RWPE2 (cell line): Measurements from ENCODE around the gene NFATC4.
"Not testable (repeated sequence)": the region's sequence is repeated elsewhere in the genome, so short reads cannot be mapped to it uniquely, and the experiment has no call there.

Experiments used
- ATAC-seq: fragments of 200-7000 bp; cut with Tn5 transposase; 3 replicates; pipeline ENCODE4 v1.9.1; 2021; ENCODE audit warnings: low read depth
- DNase-seq: peaks from one replicate; pipeline ENCODE4 v3.0.0-alpha.2; 2020; ENCODE audit warnings: low spot score
- H3K27ac ChIP-seq: fragments of 450-650 bp; 2 replicates; pipeline ENCODE4 v1.5.1; 2017; ENCODE audit warnings: mild to moderate bottlenecking; ENCODE audit not compliant: poor library complexity, severe bottlenecking
- H3K27me3 ChIP-seq: fragments of 250-450 bp; sonication (Bioruptor Pico); 2 replicates; pipeline ENCODE4 v1.5.1; 2021; ENCODE audit warnings: mild to moderate bottlenecking, moderate library complexity; ENCODE audit not compliant: insufficient read depth, poor library complexity, severe bottlenecking
- H3K36me3 ChIP-seq: fragments of 250-450 bp; sonication (Bioruptor Pico); 2 replicates; pipeline ENCODE4 v1.5.1; 2020; ENCODE audit warnings: low read depth, mild to moderate bottlenecking, moderate library complexity
- H3K4me1 ChIP-seq: fragments of 250-450 bp; sonication (Bioruptor Pico); 2 replicates; pipeline ENCODE4 v1.5.1; 2021; ENCODE audit warnings: mild to moderate bottlenecking, moderate library complexity; ENCODE audit not compliant: insufficient read depth, poor library complexity, severe bottlenecking
- H3K4me3 ChIP-seq: fragments of 250-450 bp; sonication (Bioruptor Pico); 2 replicates; pipeline ENCODE4 v1.5.1; 2021; ENCODE audit warnings: mild to moderate bottlenecking, moderate library complexity; ENCODE audit not compliant: severe bottlenecking
- H3K9me3 ChIP-seq: fragments of 250-450 bp; sonication (Bioruptor Pico); 2 replicates; pipeline ENCODE4 v1.5.1; 2021; ENCODE audit warnings: mild to moderate bottlenecking, moderate library complexity; ENCODE audit not compliant: severe bottlenecking
- TF ChIP-seq, protein P1 (sequence below): fragments of 450-650 bp; IDR thresholded peaks from one replicate; pipeline ENCODE4 v1.5.1; 2017; ENCODE audit warnings: mild to moderate bottlenecking, moderate library complexity; ENCODE audit not compliant: poor library complexity, severe bottlenecking

The NFATC4 gene

DNA sequence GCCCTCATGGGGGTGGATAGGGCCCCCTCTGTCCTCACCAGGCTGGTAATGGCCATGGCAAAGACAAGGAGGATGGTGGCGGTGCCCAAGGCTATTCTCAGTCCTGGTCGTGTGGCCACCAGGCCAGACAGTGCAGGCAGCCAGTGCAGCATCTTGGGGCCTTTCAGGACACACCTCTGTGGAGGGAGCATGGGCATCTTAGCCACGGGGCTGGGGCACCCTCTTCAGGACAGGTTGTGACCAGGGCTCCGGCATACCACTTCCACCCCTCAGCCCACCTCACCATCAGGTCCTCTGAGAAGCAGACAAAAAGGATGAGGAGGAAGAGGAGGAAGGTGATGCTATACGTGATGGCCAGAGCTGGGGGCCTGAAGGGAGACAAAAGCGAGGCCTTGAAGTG, 44.0 kb upstream of the NFATC4 start:
- Histone ChIP-seq H3K36me3 (no peaks in the 10 kb centered on the region), H3K4me1 (no peaks in the 10 kb centered on the region), H3K4me3 (no peak overlapping the region), H3K9me3 (no peaks in the 10 kb centered on the region), H3K27me3 (no peaks in the 10 kb centered on the region), H3K27ac (no peak overlapping the region)
- TF ChIP-seq, protein P1, sequence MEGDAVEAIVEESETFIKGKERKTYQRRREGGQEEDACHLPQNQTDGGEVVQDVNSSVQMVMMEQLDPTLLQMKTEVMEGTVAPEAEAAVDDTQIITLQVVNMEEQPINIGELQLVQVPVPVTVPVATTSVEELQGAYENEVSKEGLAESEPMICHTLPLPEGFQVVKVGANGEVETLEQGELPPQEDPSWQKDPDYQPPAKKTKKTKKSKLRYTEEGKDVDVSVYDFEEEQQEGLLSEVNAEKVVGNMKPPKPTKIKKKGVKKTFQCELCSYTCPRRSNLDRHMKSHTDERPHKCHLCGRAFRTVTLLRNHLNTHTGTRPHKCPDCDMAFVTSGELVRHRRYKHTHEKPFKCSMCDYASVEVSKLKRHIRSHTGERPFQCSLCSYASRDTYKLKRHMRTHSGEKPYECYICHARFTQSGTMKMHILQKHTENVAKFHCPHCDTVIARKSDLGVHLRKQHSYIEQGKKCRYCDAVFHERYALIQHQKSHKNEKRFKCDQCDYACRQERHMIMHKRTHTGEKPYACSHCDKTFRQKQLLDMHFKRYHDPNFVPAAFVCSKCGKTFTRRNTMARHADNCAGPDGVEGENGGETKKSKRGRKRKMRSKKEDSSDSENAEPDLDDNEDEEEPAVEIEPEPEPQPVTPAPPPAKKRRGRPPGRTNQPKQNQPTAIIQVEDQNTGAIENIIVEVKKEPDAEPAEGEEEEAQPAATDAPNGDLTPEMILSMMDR = no peak
- ATAC-seq = 0 out of 3 replicates have a peak, but pooled peaks have one; percentile 26
- no peak for DNase-seq

DNA sequence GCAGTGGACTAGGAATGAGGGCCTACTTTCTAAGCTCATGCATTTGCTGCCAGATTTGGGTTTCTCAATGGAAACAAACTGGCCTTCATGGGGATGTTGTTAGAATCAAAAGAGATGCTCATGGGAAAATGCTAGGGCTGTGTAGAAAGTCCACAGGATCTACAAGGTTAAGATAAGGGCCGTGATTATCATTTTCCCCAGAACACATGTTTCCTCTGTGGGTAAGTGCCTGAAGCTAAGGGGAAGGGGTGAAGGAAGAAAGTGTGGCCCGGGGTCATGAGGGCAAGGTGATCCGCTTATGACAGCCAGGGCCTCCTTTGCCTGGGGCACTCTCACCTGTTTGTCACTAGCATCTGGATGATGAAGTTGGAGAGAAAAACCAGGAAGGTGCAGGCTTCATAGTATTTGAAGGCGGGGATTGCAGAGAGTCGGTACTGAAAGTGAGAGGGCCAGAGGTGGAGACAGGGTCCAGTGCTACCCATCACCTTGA, 42.9 kb upstream of the NFATC4 start:
- H3K36me3 ChIP-seq = no peaks in the 10 kb centered on the region
- TF ChIP-seq, protein P1 = no peak
- H3K4me1 ChIP-seq = no peaks in the 10 kb centered on the region
- no peak overlapping the region for H3K4me3 ChIP-seq
- no peak for ATAC-seq
- no peaks in the 10 kb centered on the region for H3K9me3 ChIP-seq
- H3K27me3 ChIP-seq = no peaks in the 10 kb centered on the region
- no peak for DNase-seq
- H3K27ac ChIP-seq = no peak overlapping the region

DNA sequence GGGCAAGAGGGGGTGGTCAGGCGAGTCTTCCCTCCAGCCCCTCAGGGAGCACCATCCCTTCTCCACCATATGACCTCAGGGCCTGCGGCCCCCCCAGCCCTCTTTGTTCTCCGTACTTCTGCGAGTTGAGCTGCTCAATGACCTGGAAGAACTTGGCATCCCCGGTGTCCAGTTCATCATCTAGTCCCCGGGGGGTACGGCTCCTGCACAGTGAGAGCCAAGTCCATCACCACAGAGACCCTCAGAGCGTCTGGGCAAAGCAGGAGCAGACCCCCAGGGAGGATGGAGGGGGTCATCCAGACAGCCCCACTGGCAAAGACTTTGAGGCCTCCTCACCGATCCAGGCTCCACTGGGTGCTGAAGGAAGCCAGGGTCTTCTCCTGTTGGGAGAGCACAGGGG, 42.0 kb upstream of the NFATC4 start:
- ATAC-seq (no peak), DNase-seq (no peak)
- Histone ChIP-seq H3K27me3 (no peaks in the 10 kb centered on the region), H3K27ac (no peak overlapping the region), H3K4me3 (no peak overlapping the region), H3K36me3 (no peaks in the 10 kb centered on the region), H3K4me1 (no peaks in the 10 kb centered on the region), H3K9me3 (no peaks in the 10 kb centered on the region)
- TF ChIP-seq, protein P1 = no peak

DNA sequence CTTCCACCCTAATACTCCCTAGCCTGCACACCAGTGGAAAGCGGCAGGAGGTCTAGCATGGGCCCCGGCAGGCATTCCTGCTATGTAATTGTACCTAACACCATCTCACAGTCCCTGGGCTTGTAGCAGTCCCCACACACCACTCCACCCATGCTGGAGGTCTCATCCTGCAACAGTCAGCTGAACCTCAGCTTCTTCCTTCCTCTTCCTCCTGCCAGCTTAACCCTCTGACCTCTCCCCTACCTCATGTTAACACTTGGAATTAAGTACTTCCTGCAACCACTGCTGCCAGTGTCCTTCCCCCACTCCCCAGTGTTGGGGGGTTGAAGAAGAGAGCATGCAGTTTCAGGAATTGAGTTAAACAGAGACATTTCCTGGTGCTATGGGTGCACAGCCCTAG, 40.7 kb upstream of the NFATC4 start:
- no peak overlapping the region for H3K27ac ChIP-seq
- TF ChIP-seq, protein P1 = no peak
- H3K27me3 ChIP-seq = no peaks in the 10 kb centered on the region
- H3K4me3 ChIP-seq = no peak overlapping the region
- DNase-seq (no peak), ATAC-seq (no peak)
- no peaks in the 10 kb centered on the region for H3K36me3 ChIP-seq
- no peaks in the 10 kb centered on the region for H3K9me3 ChIP-seq
- no peaks in the 10 kb centered on the region for H3K4me1 ChIP-seq

DNA sequence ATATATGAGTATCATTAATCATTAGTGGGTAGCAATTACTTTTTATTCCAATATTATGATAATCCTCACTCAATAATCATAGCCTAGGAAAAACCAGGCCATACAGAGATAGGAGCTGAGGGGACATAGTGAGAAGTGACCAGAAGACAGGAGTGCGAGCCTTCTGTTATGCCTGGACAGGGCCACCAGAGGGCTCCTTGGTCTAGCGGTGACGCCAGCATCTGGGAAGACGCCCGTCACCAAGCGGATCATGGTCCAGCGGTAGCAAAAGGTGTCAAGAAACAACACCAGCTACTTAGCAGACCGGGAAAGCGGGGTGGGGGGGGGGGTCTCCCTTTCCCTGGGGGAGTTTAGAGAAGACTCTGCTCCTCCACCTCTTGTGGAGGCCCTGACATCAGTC, 40.1 kb upstream of the NFATC4 start:
- H3K9me3 ChIP-seq, H3K4me1 ChIP-seq, DNase-seq, H3K27me3 ChIP-seq, H3K4me3 ChIP-seq, H3K36me3 ChIP-seq, ATAC-seq, H3K27ac ChIP-seq: not testable (repeated sequence)
- TF ChIP-seq, protein P1 = peak; percentile 88
